Body of pancreas (tissue), 4 donors: ENCODE measurements around the gene CDC42BPA.

Source experiments
- CTCF ChIP-seq, 7 experiments: fragments of 450-650 bp in 4 of 7; fragments of 200-600 bp in 3 of 7; sonication (generic) in 3 of 7; IDR thresholded peaks; one replicate each; pipeline ENCODE4 v1.5.1; 2016 to 2019; ENCODE audit warnings: antibody characterized with exemption in 7 of 7
- POLR2A ChIP-seq, 3 donors: fragments of 450-650 bp; IDR thresholded peaks; one replicate each; pipeline ENCODE4 v1.6.1; 2016; ENCODE audit warnings: antibody characterized with exemption in 3 of 3, mild to moderate bottlenecking in 2 of 3

GRCh38 chr1:227043755-227044154 is 274.5 kb downstream of the CDC42BPA start:
- no peak for TF ChIP-seq CTCF (IDR thresholded peaks at IDR 0.05)
- no peak for TF ChIP-seq POLR2A (IDR thresholded peaks at IDR 0.05)
